Lower leg skin (tissue), 3 donors: ENCODE results near the gene NSD1.

Source experiments
- CTCF ChIP-seq, 3 donors: fragments of 450-650 bp; IDR thresholded peaks; one replicate each; pipeline ENCODE4 v1.5.1; 2016; ENCODE audit warnings: antibody characterized with exemption in 3 of 3, mild to moderate bottlenecking in 3 of 3, moderate library complexity in 2 of 3
- POLR2A ChIP-seq, 2 donors: fragments of 450-650 bp; IDR thresholded peaks; one replicate each; pipeline ENCODE4 v1.6.1; 2016 to 2017; ENCODE audit warnings: antibody characterized with exemption in 2 of 2, mild to moderate bottlenecking in 1 of 2, moderate library complexity in 1 of 2

- TF ChIP-seq CTCF (IDR thresholded peaks at IDR 0.05): no peak
- TF ChIP-seq POLR2A (IDR thresholded peaks at IDR 0.05): no peak
These were observed 143.3 kb downstream of the NSD1 start for GRCh38 chr5:177276886-177277285.
